ENCODE data around the gene METTL9. TPM values are rescaled to one million over a fixed set of nuclear protein-coding genes. Genes with fewer than 3 reads are reported as not detected.
A peak's percentile ranks its signal among the peaks of the same experiment; 100 is the strongest.

Gene METTL9
- total and polyA plus RNA-seq, 9 of the 15 experiments (the other 6 are each of a cell fraction or from before 2014, with no cell fraction given): 12.2 to 107 (median 79.1) TPM

- TF ChIP-seq ETV1 (tag; conservative IDR thresholded peaks at IDR 0.05; ENCODE audit: low read depth): 0 out of 2 replicates have a peak, but pooled peaks have one; percentile 7
- no peak for TF ChIP-seq CHD4 (IDR thresholded peaks at IDR 0.05; ENCODE audit: insufficient read depth, insufficient replicate concordance, low read depth, low read length, poor library complexity, severe bottlenecking)
- TF ChIP-seq MEF2D (tag; conservative IDR thresholded peaks at IDR 0.05; ENCODE audit: low read depth): no peak
- no peak for TF ChIP-seq TFAM (CRISPR knock-in tag; conservative IDR thresholded peaks at IDR 0.05)
- TF ChIP-seq ZNF274 (IDR thresholded peaks at IDR 0.05; ENCODE audit: borderline replicate concordance, low read depth, low read length): no peak
- TF ChIP-seq NR1H2 (CRISPR knock-in tag; IDR thresholded peaks at IDR 0.05): no peak
- peak; percentile 15; the same call in 1 of the 2 replicates for TF ChIP-seq CXXC5 (CRISPR knock-in tag; IDR thresholded peaks at IDR 0.05)
- TF ChIP-seq RAD21 (CRISPR knock-in tag; conservative IDR thresholded peaks at IDR 0.05 in 1 of 2, IDR thresholded peaks at IDR 0.05 in 1 of 2): 0 out of 4 replicates have a peak, but pooled peaks of 1 of the 2 experiments have one; percentile 4
- no peak for TF ChIP-seq ZBTB1 (CRISPR knock-in tag; IDR thresholded peaks at IDR 0.05; ENCODE audit: borderline replicate concordance, low read depth)
- no peak for TF ChIP-seq ILK (tag; IDR thresholded peaks at IDR 0.05; ENCODE audit: borderline replicate concordance, low read depth)
- no peak for TF ChIP-seq ZNF41 (CRISPR knock-in tag; conservative IDR thresholded peaks at IDR 0.05)
- no peak for TF ChIP-seq HCFC1 (IDR thresholded peaks at IDR 0.05; ENCODE audit: low read depth, low read length)
- TF ChIP-seq MNT (conservative IDR thresholded peaks at IDR 0.05): no peak
- no peak for TF ChIP-seq HSF4 (CRISPR knock-in tag; IDR thresholded peaks at IDR 0.05; ENCODE audit: borderline replicate concordance)
- TF ChIP-seq CCNT2 (IDR thresholded peaks at IDR 0.05; ENCODE audit: borderline replicate concordance, extremely low read depth, insufficient read length, low read depth, low read length): no peak
- TF ChIP-seq BCLAF1 (IDR thresholded peaks at IDR 0.05; ENCODE audit: borderline replicate concordance in 1 of 2, control insufficient read depth in 1 of 2, low read depth in 2 of 2, low read length in 1 of 2): no peak
- TF ChIP-seq CHCHD3 (CRISPR knock-in tag; IDR thresholded peaks at IDR 0.05): no peak
- no peak for TF ChIP-seq WHSC1 (IDR thresholded peaks at IDR 0.05; ENCODE audit: low read length)
- TF ChIP-seq NR0B1 (IDR thresholded peaks at IDR 0.05; ENCODE audit: partially characterized antibody): no peak
- TF ChIP-seq GTF2A2 (tag; IDR thresholded peaks at IDR 0.05): no peak
- no peak for TF ChIP-seq SNIP1 (IDR thresholded peaks at IDR 0.05; ENCODE audit: low read depth)
- TF ChIP-seq POLR3G (IDR thresholded peaks at IDR 0.05; ENCODE audit: extremely low read depth, insufficient read length, insufficient replicate concordance): no peak
Measured at GRCh38 chr16:21603928-21604327, 4.6 kb downstream of the METTL9 start (continued).

All from K562 (cell line).